Left hindlimb (tissue), 1 donor: ENCODE results near the gene KRTAP23-1.

Experiments
- DNase-seq: peaks from one replicate; pipeline ENCODE4 v3.0.0-alpha.2; 2018

KRTAP23-1 gene

DNA sequence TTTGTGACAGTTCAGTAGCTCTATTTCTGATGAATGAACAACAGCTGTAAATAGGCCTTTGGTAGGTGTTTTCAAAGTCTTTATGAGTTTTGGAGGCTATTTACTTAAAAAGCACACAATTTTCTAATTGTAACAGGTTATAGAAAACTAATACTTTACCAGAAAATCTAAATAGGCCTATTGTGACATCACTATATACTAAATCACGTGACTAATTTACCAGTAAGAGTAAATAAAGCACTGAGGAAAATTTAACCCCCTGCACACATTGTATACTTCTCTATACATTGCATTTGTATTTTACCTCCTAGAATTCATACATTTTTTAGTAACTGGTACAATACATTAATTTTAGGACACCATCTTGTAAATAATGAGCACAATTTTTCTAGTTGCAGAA, 43.3 kb downstream of the KRTAP23-1 start:
- no peak for DNase-seq
